ENCODE data around the gene CELSR1. TPM values are rescaled to one million over a fixed set of nuclear protein-coding genes. Genes with fewer than 3 reads are reported as not detected.

Gene CELSR1
- total and polyA plus RNA-seq, 2 of the 13 experiments (the other 11 are each of a cell fraction or from before 2014, with no cell fraction given), result 0.78 to 1.8 TPM

- TF ChIP-seq, protein P1, sequence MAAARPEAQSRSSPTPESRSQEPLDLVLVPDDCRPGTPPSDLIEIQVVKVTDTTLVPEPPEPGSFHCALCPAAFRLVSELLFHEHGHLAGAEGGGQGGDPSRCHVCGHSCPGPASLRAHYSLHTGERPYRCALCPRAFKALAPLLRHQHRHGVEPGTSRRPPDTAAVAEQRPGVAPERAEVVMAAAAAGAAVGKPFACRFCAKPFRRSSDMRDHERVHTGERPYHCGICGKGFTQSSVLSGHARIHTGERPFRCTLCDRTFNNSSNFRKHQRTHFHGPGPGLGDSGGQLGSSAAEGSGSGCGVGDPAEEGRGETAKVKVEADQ (CRISPR knock-in tag; IDR thresholded peaks at IDR 0.05; ENCODE audit: borderline replicate concordance), result 0 out of 2 replicates have a peak, but pooled peaks have one; percentile 15
- TF ChIP-seq ONECUT2 (CRISPR knock-in tag; IDR thresholded peaks at IDR 0.05) (no peak), KDM1A (CRISPR knock-in tag; IDR thresholded peaks at IDR 0.05) (no peak), ARID3A (IDR thresholded peaks at IDR 0.05; ENCODE audit: low read depth, low read length) (no peak), GTF3A (CRISPR knock-in tag; conservative IDR thresholded peaks at IDR 0.05) (no peak), ARNTL (CRISPR knock-in tag; IDR thresholded peaks at IDR 0.05) (0 out of 2 replicates have a peak, but pooled peaks have one; percentile 1), ZNF430 (CRISPR knock-in tag; IDR thresholded peaks at IDR 0.05) (peak; percentile 1; the same call in 1 of the 2 replicates), ZNF282 (IDR thresholded peaks at IDR 0.05; ENCODE audit: partially characterized antibody) (no peak), ZSCAN9 (CRISPR knock-in tag; IDR thresholded peaks at IDR 0.05; ENCODE audit: borderline replicate concordance) (no peak), ZNF678 (CRISPR knock-in tag; IDR thresholded peaks at IDR 0.05) (no peak), TOPORS (CRISPR knock-in tag; IDR thresholded peaks at IDR 0.05) (0 out of 2 replicates have a peak, but pooled peaks have one; percentile 50), YY1 (IDR thresholded peaks at IDR 0.05; ENCODE audit: insufficient read depth, insufficient replicate concordance, low read depth, low read length) (peak; percentile 84), ZNF597 (CRISPR knock-in tag; IDR thresholded peaks at IDR 0.05) (no peak), SIN3A (IDR thresholded peaks at IDR 0.05; ENCODE audit: borderline replicate concordance, low read depth, low read length) (0 out of 2 replicates have a peak, but pooled peaks have one; percentile 11), KLF15 (CRISPR knock-in tag; IDR thresholded peaks at IDR 0.05; ENCODE audit: borderline replicate concordance) (no peak), ZBTB44 (CRISPR knock-in tag; IDR thresholded peaks at IDR 0.05) (no peak), MYPOP (CRISPR knock-in tag; IDR thresholded peaks at IDR 0.05) (peak; percentile 30; the same call in 1 of the 2 replicates)
- TF ChIP-seq, protein P2, sequence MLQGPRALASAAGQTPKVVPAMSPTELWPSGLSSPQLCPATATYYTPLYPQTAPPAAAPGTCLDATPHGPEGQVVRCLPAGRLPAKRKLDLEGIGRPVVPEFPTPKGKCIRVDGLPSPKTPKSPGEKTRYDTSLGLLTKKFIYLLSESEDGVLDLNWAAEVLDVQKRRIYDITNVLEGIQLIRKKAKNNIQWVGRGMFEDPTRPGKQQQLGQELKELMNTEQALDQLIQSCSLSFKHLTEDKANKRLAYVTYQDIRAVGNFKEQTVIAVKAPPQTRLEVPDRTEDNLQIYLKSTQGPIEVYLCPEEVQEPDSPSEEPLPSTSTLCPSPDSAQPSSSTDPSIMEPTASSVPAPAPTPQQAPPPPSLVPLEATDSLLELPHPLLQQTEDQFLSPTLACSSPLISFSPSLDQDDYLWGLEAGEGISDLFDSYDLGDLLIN (CRISPR knock-in tag; IDR thresholded peaks at IDR 0.05; ENCODE audit: borderline replicate concordance), result no peak
- TF ChIP-seq, protein P3, sequence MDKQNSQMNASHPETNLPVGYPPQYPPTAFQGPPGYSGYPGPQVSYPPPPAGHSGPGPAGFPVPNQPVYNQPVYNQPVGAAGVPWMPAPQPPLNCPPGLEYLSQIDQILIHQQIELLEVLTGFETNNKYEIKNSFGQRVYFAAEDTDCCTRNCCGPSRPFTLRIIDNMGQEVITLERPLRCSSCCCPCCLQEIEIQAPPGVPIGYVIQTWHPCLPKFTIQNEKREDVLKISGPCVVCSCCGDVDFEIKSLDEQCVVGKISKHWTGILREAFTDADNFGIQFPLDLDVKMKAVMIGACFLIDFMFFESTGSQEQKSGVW (CRISPR knock-in tag; IDR thresholded peaks at IDR 0.05; ENCODE audit: borderline replicate concordance), result 0 out of 2 replicates have a peak, but pooled peaks have one; percentile 17
Measured at GRCh38 chr22:46336119-46337078, 201.0 kb downstream of the CELSR1 start (continued).
